Mesenchymal stem cell (in vitro differentiated cells and primary cell): Measurements from ENCODE around the gene ARHGEF7.

Experiments used
- DNase-seq: peaks from one replicate; pipeline ENCODE4 v3.0.0-alpha.2; 2013
- H2AFZ ChIP-seq: one replicate; pipeline ENCODE4 v1.6.1; 2013; ENCODE audit warnings: low read depth, mild to moderate bottlenecking, control low read depth, inconsistent platforms, low read length, moderate library complexity
- H2AK5ac ChIP-seq: 2 replicates; pipeline ENCODE4 v1.6.1; 2013; ENCODE audit warnings: low read length, moderate library complexity, mild to moderate bottlenecking, inconsistent platforms; ENCODE audit not compliant: severe bottlenecking
- H2BK120ac ChIP-seq: one replicate; pipeline ENCODE4 v1.6.1; 2013; ENCODE audit warnings: low read depth, mild to moderate bottlenecking, inconsistent platforms, low read length, moderate library complexity
- H2BK12ac ChIP-seq, 2 experiments: one replicate each; pipeline ENCODE4 v1.6.1; 2013; ENCODE audit warnings: inconsistent platforms in 2 of 2, low read length in 2 of 2, mild to moderate bottlenecking in 2 of 2, moderate library complexity in 2 of 2, control low read depth in 1 of 2
- H2BK15ac ChIP-seq: one replicate; pipeline ENCODE4 v1.6.1; 2013; ENCODE audit warnings: mild to moderate bottlenecking, low read depth, inconsistent platforms; ENCODE audit not compliant: poor library complexity, severe bottlenecking
- H2BK5ac ChIP-seq: 2 replicates; pipeline ENCODE4 v1.6.1; 2013; ENCODE audit warnings: low read depth, mild to moderate bottlenecking, low read length, control low read depth, inconsistent platforms; ENCODE audit not compliant: poor library complexity, severe bottlenecking
- H3K14ac ChIP-seq, 2 experiments: one replicate each; pipeline ENCODE4 v1.6.1; 2013; ENCODE audit warnings: inconsistent platforms in 2 of 2, low read length in 2 of 2, control low read depth in 1 of 2, mild to moderate bottlenecking in 1 of 2, moderate library complexity in 1 of 2
- H3K18ac ChIP-seq, 2 experiments: one replicate each; pipeline ENCODE4 v1.6.1; 2013; ENCODE audit warnings: inconsistent platforms in 2 of 2, low read length in 2 of 2, control low read depth in 1 of 2, low read depth in 1 of 2, mild to moderate bottlenecking in 1 of 2
- H3K23ac ChIP-seq, 2 experiments: one replicate each; pipeline ENCODE4 v1.6.1; 2013; ENCODE audit warnings: inconsistent platforms in 2 of 2, low read length in 2 of 2, mild to moderate bottlenecking in 2 of 2, moderate library complexity in 2 of 2, control low read depth in 1 of 2
- H3K27ac ChIP-seq: 2 replicates; pipeline ENCODE4 v1.5.1; 2013; ENCODE audit warnings: mild to moderate bottlenecking, moderate library complexity, low read length, control low read depth, inconsistent platforms; ENCODE audit not compliant: poor library complexity, severe bottlenecking
- H3K27me3 ChIP-seq, 2 experiments: 2 replicates each; pipeline versions ENCODE4 v1.6.1 to v1.7.0; 2013; ENCODE audit warnings: low read length in 2 of 2, mild to moderate bottlenecking in 2 of 2, moderate library complexity in 2 of 2, control low read depth in 1 of 2, inconsistent platforms in 1 of 2; ENCODE audit not compliant: control insufficient read depth in 1 of 2, insufficient read depth in 1 of 2
- H3K36me3 ChIP-seq, 2 experiments: 2 replicates each; pipeline versions ENCODE4 v1.6.1 to v1.7.0; 2013; ENCODE audit warnings: low read length in 2 of 2, control low read depth in 1 of 2, inconsistent platforms in 1 of 2, low read depth in 1 of 2, mild to moderate bottlenecking in 1 of 2; ENCODE audit not compliant: insufficient read depth in 2 of 2, control insufficient read depth in 1 of 2
- H3K4ac ChIP-seq, 2 experiments: one replicate each; pipeline ENCODE4 v1.6.1; 2013; ENCODE audit warnings: inconsistent platforms in 2 of 2, low read length in 2 of 2, mild to moderate bottlenecking in 2 of 2, moderate library complexity in 2 of 2, control low read depth in 1 of 2, low read depth in 1 of 2
- H3K4me1 ChIP-seq: 2 replicates; pipeline ENCODE4 v1.6.1; 2013; ENCODE audit warnings: low read depth, low read length, control low read depth; ENCODE audit not compliant: control insufficient read depth, insufficient read depth
- H3K4me2 ChIP-seq: 2 replicates; pipeline ENCODE4 v1.6.1; 2013; ENCODE audit warnings: low read length, mild to moderate bottlenecking, inconsistent platforms; ENCODE audit not compliant: poor library complexity, severe bottlenecking
- H3K4me3 ChIP-seq, 2 experiments: 2 replicates each; pipeline versions ENCODE4 v1.5.1 to v1.7.0; 2013; ENCODE audit warnings: low read length in 2 of 2, mild to moderate bottlenecking in 2 of 2, control low read depth in 1 of 2, low read depth in 1 of 2; ENCODE audit not compliant: insufficient read depth in 1 of 2
- H3K79me1 ChIP-seq: replicated peaks from 2 replicates; pipeline ENCODE4 v1.6.1; 2013; ENCODE audit warnings: mild to moderate bottlenecking, control low read depth, low read length, inconsistent platforms; ENCODE audit not compliant: poor library complexity, severe bottlenecking
- H3K9ac ChIP-seq: 2 replicates; pipeline ENCODE4 v1.7.0; 2013; ENCODE audit warnings: mild to moderate bottlenecking, low read length, moderate library complexity
- H3K9me3 ChIP-seq: 2 replicates; pipeline ENCODE4 v1.7.0; 2013; ENCODE audit warnings: mild to moderate bottlenecking, low read length; ENCODE audit not compliant: control insufficient read depth
- H4K8ac ChIP-seq: one replicate; pipeline ENCODE4 v1.6.1; 2013; ENCODE audit warnings: inconsistent platforms, mild to moderate bottlenecking, low read length, moderate library complexity
- H4K91ac ChIP-seq: one replicate; pipeline ENCODE4 v1.6.1; 2013; ENCODE audit warnings: mild to moderate bottlenecking, low read length, inconsistent platforms
- WGBS: methylation state at CpG from one replicate; pipeline ENCODE4 v1.1.7; 2013; ENCODE audit warnings: mixed read lengths; 5-methylcytosine and 5-hydroxymethylcytosine counted together

Gene ARHGEF7

GRCh38 chr13:111347438-111347837 lies 232.3 kb downstream of the ARHGEF7 start:
- no peak overlapping the region for H3K4ac ChIP-seq
- H3K27me3 ChIP-seq, result no peaks in the 10 kb centered on the region
- H2BK120ac ChIP-seq, result no peak overlapping the region
- WGBS, result 79% methylated on average over 6 of the region's 6 CpGs
- H2BK5ac ChIP-seq, result no peak overlapping the region
- H2BK12ac ChIP-seq, result no peak overlapping the region
- peaks cover 0 to 4% of the 10 kb centered on the region in 2 experiments for H3K36me3 ChIP-seq
- H2BK15ac ChIP-seq, result no peak overlapping the region
- H3K9ac ChIP-seq, result no peak overlapping the region
- H3K4me1 ChIP-seq, result peaks cover 2% of the 10 kb centered on the region
- H3K9me3 ChIP-seq, result no peaks in the 10 kb centered on the region
- H2AK5ac ChIP-seq, result no peak overlapping the region
- no peak overlapping the region for H4K91ac ChIP-seq
- no peak overlapping the region for H3K23ac ChIP-seq
- no peak overlapping the region for H3K18ac ChIP-seq
- H3K4me3 ChIP-seq, result no peak overlapping the region
- no peak overlapping the region for H3K4me2 ChIP-seq
- H3K27ac ChIP-seq, result no peak overlapping the region
- no peaks in the 10 kb centered on the region for H3K79me1 ChIP-seq
- no peak overlapping the region for H3K14ac ChIP-seq
- no peak overlapping the region for H4K8ac ChIP-seq
- no peak for DNase-seq
- H2AFZ ChIP-seq, result no peak overlapping the region

DNA sequence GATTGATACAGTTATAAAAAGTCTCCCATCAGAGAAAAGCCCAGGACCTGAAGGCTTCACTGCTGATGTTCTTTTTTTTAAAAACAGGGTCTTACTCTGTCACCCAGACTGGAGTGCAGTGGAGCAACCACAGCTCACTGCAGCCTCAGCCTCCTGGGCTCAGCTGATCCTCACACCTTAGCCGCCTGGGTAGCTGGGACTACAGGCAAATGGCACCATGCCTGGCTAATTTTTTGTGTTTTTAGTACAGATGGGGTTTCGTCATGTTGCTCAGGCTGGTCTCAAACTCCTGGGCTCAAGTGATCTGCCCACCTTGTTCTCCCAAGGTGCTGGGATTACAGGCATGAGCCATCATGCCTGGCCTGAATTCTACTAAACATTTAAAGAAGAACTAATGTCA lies 238.4 kb downstream of the ARHGEF7 start:
- no peak overlapping the region for H3K14ac ChIP-seq
- no peaks in the 10 kb centered on the region for H3K9me3 ChIP-seq
- no peak overlapping the region for H3K27ac ChIP-seq
- H2BK15ac ChIP-seq, result no peak overlapping the region
- H4K8ac ChIP-seq, result no peak overlapping the region
- H3K27me3 ChIP-seq, result peaks cover 0 to 16% of the 10 kb centered on the region in 2 experiments
- H3K79me1 ChIP-seq, result no peaks in the 10 kb centered on the region
- WGBS, result 58% methylated on average over 2 of the region's 2 CpGs
- H3K4me2 ChIP-seq, result no peak overlapping the region
- H3K36me3 ChIP-seq, result no peaks in the 10 kb centered on the region
- H3K23ac ChIP-seq, result no peak overlapping the region
- H3K4ac ChIP-seq, result no peak overlapping the region
- H2BK120ac ChIP-seq, result no peak overlapping the region
- H3K9ac ChIP-seq, result no peak overlapping the region
- no peak overlapping the region for H2AFZ ChIP-seq
- DNase-seq, result no peak
- no peak overlapping the region for H2BK5ac ChIP-seq
- no peak overlapping the region for H4K91ac ChIP-seq
- H2AK5ac ChIP-seq, result no peak overlapping the region
- no peak overlapping the region for H3K4me3 ChIP-seq
- no peak overlapping the region for H3K18ac ChIP-seq
- no peak overlapping the region for H2BK12ac ChIP-seq
- H3K4me1 ChIP-seq, result no peaks in the 10 kb centered on the region

DNA sequence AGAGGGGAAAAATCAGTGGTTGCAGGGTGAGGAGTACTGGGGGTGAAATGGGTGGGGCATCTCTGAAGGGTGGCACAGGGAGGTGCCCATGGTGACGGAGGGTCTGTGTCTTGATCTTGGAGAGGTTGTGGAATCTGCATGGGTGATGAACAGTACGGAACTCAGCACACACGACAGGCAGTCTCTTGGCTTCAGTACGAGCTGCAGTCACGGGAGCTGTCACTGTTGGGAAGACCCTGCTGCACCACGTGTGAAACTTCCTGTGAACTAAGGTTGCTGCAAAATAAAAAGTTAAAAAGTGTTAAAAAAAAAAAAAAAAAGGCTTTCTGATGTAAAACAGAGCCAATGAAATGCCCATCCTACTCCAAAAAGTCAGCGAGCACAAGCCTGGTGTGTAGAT lies 239.7 kb downstream of the ARHGEF7 start:
- Histone ChIP-seq H3K9me3 (no peaks in the 10 kb centered on the region), H3K27me3 (peaks cover 0 to 16% of the 10 kb centered on the region in 2 experiments), H3K4me2 (no peak overlapping the region), H3K18ac (no peak overlapping the region), H2AK5ac (no peak overlapping the region), H4K91ac (no peak overlapping the region), H2BK12ac (no peak overlapping the region), H3K23ac (no peak overlapping the region), H3K4ac (no peak overlapping the region), H2BK15ac (no peak overlapping the region), H3K9ac (no peak overlapping the region), H2AFZ (no peak overlapping the region), H2BK5ac (no peak overlapping the region), H3K4me3 (no peak overlapping the region), H3K27ac (no peak overlapping the region), H3K36me3 (no peaks in the 10 kb centered on the region), H4K8ac (no peak overlapping the region), H2BK120ac (no peak overlapping the region), H3K4me1 (no peaks in the 10 kb centered on the region), H3K14ac (no peak overlapping the region), H3K79me1 (no peaks in the 10 kb centered on the region)
- WGBS, result 82% methylated on average over 6 of the region's 7 CpGs
- DNase-seq, result no peak
